H1 (cell line): Measurements from ENCODE around the gene KCNC4. TPM values are rescaled to one million over a fixed set of nuclear protein-coding genes. Genes with fewer than 3 reads are reported as not detected.

Source experiments
- CTCF ChIA-PET: fragments of 300-600 bp; sonication (Branson Sonifier 250); formaldehyde crosslinking; loops from one replicate; lab custom pipeline; 2021; ENCODE audit not compliant: partially characterized antibody; lab: Charles Lee
- POLR2A ChIA-PET: fragments of 300-600 bp; sonication (Branson Sonifier 250); formaldehyde crosslinking; loops from one replicate; lab custom pipeline; 2021; ENCODE audit warnings: inconsistent platforms; ENCODE audit not compliant: partially characterized antibody; lab: Charles Lee
- DNase-seq, 2 experiments: peaks; one replicate each; pipeline versions ENCODE4 v3.0.0 to v3.0.0-alpha.2; 2010 to 2022; ENCODE audit warnings: low spot score in 2 of 2, low read depth in 1 of 2, mixed read lengths in 1 of 2
- FAIRE-seq: peaks from 2 replicates; lab custom pipeline; 2011; peaks lifted over from hg19 to GRCh38; lab: Jason Lieb, UNC
- H2AFZ ChIP-seq: 2 replicates; pipeline ENCODE4 v1.8.1; 2012; ENCODE audit warnings: low read length, inconsistent platforms
- H2AK5ac ChIP-seq: 2 replicates; pipeline ENCODE4 v1.6.1; 2013; ENCODE audit warnings: low read depth, low read length
- H2BK120ac ChIP-seq: replicated peaks from 2 replicates; pipeline ENCODE3; 2013; ENCODE audit warnings: low read depth, low read length, inconsistent platforms
- H2BK12ac ChIP-seq: 2 replicates; pipeline ENCODE4 v1.6.1; 2013; ENCODE audit warnings: low read depth, low read length
- H2BK15ac ChIP-seq: 2 replicates; pipeline ENCODE4 v1.6.1; 2013; ENCODE audit warnings: low read length
- H2BK20ac ChIP-seq: 2 replicates; pipeline ENCODE4 v1.6.1; 2013; ENCODE audit warnings: low read length
- H2BK5ac ChIP-seq: 2 replicates; pipeline ENCODE4 v1.6.1; 2013; ENCODE audit warnings: low read depth, low read length
- H3K14ac ChIP-seq: 2 replicates; pipeline ENCODE4 v1.6.1; 2013; ENCODE audit warnings: inconsistent platforms; ENCODE audit not compliant: insufficient read length
- H3K18ac ChIP-seq: 2 replicates; pipeline ENCODE4 v1.6.1; 2013; ENCODE audit warnings: low read length; ENCODE audit errors: extremely low read depth
- H3K23ac ChIP-seq: 2 replicates; pipeline ENCODE4 v1.6.1; 2013; ENCODE audit warnings: inconsistent platforms; ENCODE audit not compliant: insufficient read length
- H3K23me2 ChIP-seq: 2 replicates; pipeline ENCODE4 v1.6.1; 2013; ENCODE audit warnings: low read depth, low read length
- H3K27ac ChIP-seq: 2 replicates; pipeline ENCODE4 v1.6.1; 2011; ENCODE audit warnings: low read depth, low read length, inconsistent platforms
- H3K27me3 ChIP-seq, 4 experiments: replicated peaks in 1 of 4; 1 replicate in 1 of 4; 2 replicates in 3 of 4; pipeline versions ENCODE4 v1.6.1 to v1.8.1; 2011 to 2013; ENCODE audit warnings: low read length in 3 of 4, mild to moderate bottlenecking in 3 of 4, inconsistent platforms in 2 of 4, mixed read lengths in 2 of 4, moderate library complexity in 1 of 4; ENCODE audit not compliant: control insufficient read depth in 3 of 4, insufficient read depth in 3 of 4; ENCODE audit errors: extremely low read depth in 1 of 4
- H3K36me3 ChIP-seq, 4 experiments: 2 replicates each; pipeline versions ENCODE4 v1.6.1 to v1.8.1; 2011 to 2013; ENCODE audit warnings: mild to moderate bottlenecking in 4 of 4, low read length in 3 of 4, moderate library complexity in 2 of 4, control low read depth in 1 of 4, inconsistent platforms in 1 of 4; ENCODE audit not compliant: insufficient read depth in 4 of 4, control insufficient read depth in 2 of 4
- H3K4ac ChIP-seq: replicated peaks from 2 replicates; pipeline ENCODE3; 2013; ENCODE audit warnings: low read length, low read depth, mixed read lengths, inconsistent platforms; ENCODE audit not compliant: insufficient read length
- H3K4me1 ChIP-seq, 4 experiments: replicated peaks in 1 of 4; 1 replicate in 1 of 4; 2 replicates in 3 of 4; pipeline versions ENCODE4 v1.6.1 to v1.8.1; 2011 to 2013; ENCODE audit warnings: low read length in 3 of 4, inconsistent platforms in 2 of 4, mixed read lengths in 1 of 4; ENCODE audit not compliant: insufficient read depth in 4 of 4, control insufficient read depth in 3 of 4
- H3K4me2 ChIP-seq, 2 experiments: 2 replicates each; pipeline versions ENCODE4 v1.6.1 to v1.8.1; 2011 to 2013; ENCODE audit warnings: low read depth in 2 of 2, low read length in 2 of 2, control low read depth in 1 of 2, inconsistent platforms in 1 of 2, mild to moderate bottlenecking in 1 of 2; ENCODE audit not compliant: insufficient read depth in 1 of 2
- H3K4me3 ChIP-seq, 4 experiments: fragments of 200-600, 300-600 bp in 1 of 4; sonication (generic), shearing (Covaris generic), sonication (Bioruptor Twin) in 1 of 4; 2 replicates each; pipeline versions ENCODE4 v1.5.1 to v1.8.1; 2011 to 2016; ENCODE audit warnings: low read length in 4 of 4, low read depth in 3 of 4, control low read depth in 2 of 4, inconsistent platforms in 2 of 4, mild to moderate bottlenecking in 2 of 4, mixed read lengths in 1 of 4, moderate library complexity in 1 of 4; ENCODE audit not compliant: insufficient read depth in 2 of 4; ENCODE audit errors: extremely low read depth in 1 of 4
- H3K56ac ChIP-seq: replicated peaks from 2 replicates; pipeline ENCODE3; 2013; ENCODE audit warnings: low read depth, mild to moderate bottlenecking, mixed read lengths, low read length, inconsistent platforms; ENCODE audit not compliant: insufficient read length
- H3K79me1 ChIP-seq: 2 replicates; pipeline ENCODE4 v1.6.1; 2013; ENCODE audit warnings: low read depth, low read length, control low read depth
- H3K79me2 ChIP-seq, 2 experiments: 2 replicates each; pipeline versions ENCODE4 v1.6.1 to v1.8.1; 2012 to 2013; ENCODE audit warnings: low read length in 2 of 2, mild to moderate bottlenecking in 2 of 2, inconsistent platforms in 1 of 2; ENCODE audit not compliant: insufficient read depth in 2 of 2, control insufficient read depth in 1 of 2
- H3K9ac ChIP-seq, 4 experiments: replicated peaks in 1 of 4; 1 replicate in 1 of 4; 2 replicates in 3 of 4; pipeline versions ENCODE4 v1.6.1 to v1.8.1; 2011 to 2013; ENCODE audit warnings: low read depth in 3 of 4, low read length in 3 of 4, control low read depth in 2 of 4, mild to moderate bottlenecking in 2 of 4, moderate library complexity in 2 of 4, inconsistent platforms in 1 of 4; ENCODE audit errors: extremely low read depth in 1 of 4
- H3K9me3 ChIP-seq, 2 experiments: 2 replicates each; pipeline versions ENCODE4 v1.6.1 to v1.8.1; 2012 to 2013; ENCODE audit warnings: mild to moderate bottlenecking in 2 of 2, moderate library complexity in 2 of 2, control low read depth in 1 of 2, inconsistent platforms in 1 of 2, low read depth in 1 of 2, low read length in 1 of 2, mixed read lengths in 1 of 2; ENCODE audit not compliant: insufficient read depth in 2 of 2
- H4K20me1 ChIP-seq, 2 experiments: replicated peaks in 1 of 2; 2 replicates each; pipeline versions ENCODE3 to v1.8.1; 2011 to 2013; ENCODE audit warnings: inconsistent platforms in 2 of 2, low read length in 2 of 2, mild to moderate bottlenecking in 1 of 2; ENCODE audit not compliant: insufficient read depth in 2 of 2, control insufficient read depth in 1 of 2
- H4K5ac ChIP-seq: 2 replicates; pipeline ENCODE4 v1.6.1; 2013; ENCODE audit warnings: low read length, low read depth, mixed read lengths, inconsistent platforms; ENCODE audit not compliant: insufficient read length
- H4K8ac ChIP-seq: 2 replicates; pipeline ENCODE4 v1.8.0; 2013; ENCODE audit warnings: mild to moderate bottlenecking, moderate library complexity, low read length, inconsistent platforms; ENCODE audit not compliant: insufficient read depth; ENCODE audit errors: extremely low read depth
- H4K91ac ChIP-seq: replicated peaks from 2 replicates; pipeline ENCODE3; 2013; ENCODE audit warnings: low read length, mixed read lengths, inconsistent platforms; ENCODE audit not compliant: insufficient read length
- CEBPB ChIP-seq: IDR thresholded peaks from 2 replicates; pipeline ENCODE4 v1.6.1; 2012; ENCODE audit warnings: low read depth, low read length
- FOSL1 ChIP-seq: IDR thresholded peaks from 2 replicates; pipeline ENCODE4 v1.6.1; 2011; ENCODE audit warnings: mild to moderate bottlenecking, low read depth, low read length, moderate library complexity; ENCODE audit not compliant: insufficient read depth
- HDAC2 ChIP-seq, 2 experiments: fragments of 300-600 bp in 1 of 2; sonication (generic) in 1 of 2; IDR thresholded peaks; 2 replicates each; pipeline ENCODE4 v1.6.1; 2011 to 2012; ENCODE audit warnings: low read depth in 2 of 2, low read length in 2 of 2, mild to moderate bottlenecking in 2 of 2, moderate library complexity in 2 of 2, borderline replicate concordance in 1 of 2, inconsistent platforms in 1 of 2
- RBBP5 ChIP-seq: IDR thresholded peaks from 2 replicates; pipeline ENCODE4 v1.7.1; 2012; ENCODE audit warnings: low read depth, mild to moderate bottlenecking, inconsistent platforms, low read length, moderate library complexity, borderline replicate concordance
- RNF2 ChIP-seq: fragments of 200-900, 300-1000 bp; sonication (generic); IDR thresholded peaks from 2 replicates; pipeline ENCODE4 v1.7.1; 2016; ENCODE audit warnings: borderline replicate concordance, low read depth, mild to moderate bottlenecking, antibody characterized with exemption, low read length; ENCODE audit not compliant: poor library complexity, severe bottlenecking; ENCODE audit errors: missing control alignments
- RXRA ChIP-seq: IDR thresholded peaks from 2 replicates; pipeline ENCODE4 v1.6.1; 2011; ENCODE audit warnings: low read depth, mild to moderate bottlenecking, low read length, moderate library complexity; ENCODE audit not compliant: insufficient read depth
- TAF7 ChIP-seq: optimal IDR thresholded peaks from 2 replicates; pipeline ENCODE3; 2011; ENCODE audit warnings: low read depth, mild to moderate bottlenecking, inconsistent platforms, low read length, moderate library complexity, borderline replicate concordance
- TEAD4 ChIP-seq: IDR thresholded peaks from 2 replicates; pipeline ENCODE4 v1.6.1; 2012; ENCODE audit warnings: low read depth, low read length, inconsistent platforms, mixed read lengths
- WGBS, 2 experiments: shearing (Covaris generic) in 1 of 2; methylation state at CpG; one replicate each; pipeline versions ENCODE4 v1.1.6 to v1.1.7; 2013 to 2015; ENCODE audit warnings: low lambda C conversion rate in 2 of 2, mixed read lengths in 2 of 2, inconsistent platforms in 1 of 2, low coverage in 1 of 2, missing lambda C conversion rate in 1 of 2; ENCODE audit not compliant: insufficient replicate concordance in 2 of 2, insufficient coverage in 1 of 2, insufficient read length in 1 of 2; ENCODE audit errors: extremely low coverage in 1 of 2, missing lambda C conversion rate in 1 of 2; 5-methylcytosine and 5-hydroxymethylcytosine counted together
- polyA plus RNA-seq, 7 experiments: library from polyadenylated mRNA; depleted of rRNA in 3 of 7; stranded (reverse) in 5 of 7; unstranded in 2 of 7; fragments of >200 nt in 5 of 7; fragments of 200-250 nt in 2 of 7; gene quantifications; 1 replicate in 5 of 7; 2 replicates in 1 of 7; 4 replicates in 1 of 7; pipeline versions ENCODE4 v1.2.1 to v1.2.3, GENCODE V29; 2011 to 2013; ENCODE audit warnings: missing spikeins in 2 of 7, mixed read lengths in 2 of 7
- total RNA-seq: library from RNA; stranded (reverse); fragmentation: NEBNext Ultra II Directional; extraction: Animal tissue kit (Norgen Biotek cat#: 25700); gene quantifications from 2 replicates; pipeline ENCODE4 v1.2.1, GENCODE V29; 2021

The KCNC4 gene
- total and polyA plus RNA-seq, 2 of the 8 experiments (the other 6 are each of a cell fraction or from before 2014, with no cell fraction given), result 8.1 to 11.2 TPM

GRCh38 chr1:110189181-110189580, 20.9 kb upstream of the KCNC4 start:
- CTCF ChIA-PET, result interaction anchor here (0.9 to 4.7 kb wide), 4 partner anchors 14 to 306 kb away, joined by 3 to 30 read pairs (median 8); no protein-coding TSS in a partner anchor
- Histone ChIP-seq H3K18ac (no peak overlapping the region), H3K4me1 (peaks cover 0 to 2% (median 0%) of the 10 kb centered on the region in 4 experiments; a peak in 1 of 7 replicates), H2BK120ac (no peak overlapping the region), H4K5ac (no peak overlapping the region), H3K23ac (no peak overlapping the region), H2BK5ac (no peak overlapping the region), H4K8ac (no peak overlapping the region), H3K23me2 (no peaks in the 10 kb centered on the region), H3K27ac (no peak overlapping the region), H3K4me2 (no peak overlapping the region), H2BK20ac (no peak overlapping the region), H3K27me3 (no peaks in the 10 kb centered on the region), H3K9me3 (no peaks in the 10 kb centered on the region), H3K79me2 (no peaks in the 10 kb centered on the region), H4K91ac (no peak overlapping the region), H4K20me1 (no peaks in the 10 kb centered on the region), H2AK5ac (no peak overlapping the region), H3K56ac (no peak overlapping the region), H3K4me3 (no peak overlapping the region), H3K9ac (no peak overlapping the region), H3K4ac (no peak overlapping the region), H3K14ac (no peak overlapping the region), H2BK12ac (no peak overlapping the region), H3K79me1 (no peaks in the 10 kb centered on the region), H2BK15ac (no peak overlapping the region), H2AFZ (no peak overlapping the region), H3K36me3 (no peaks in the 10 kb centered on the region)
- FAIRE-seq (no peak), DNase-seq (no peak)
- WGBS, 2 experiments, result 86% methylated on average over 6 of the region's 6 CpGs; no CpG with 5 or more reads in 1 of the 2 experiments
- POLR2A ChIA-PET, result interaction anchor here (0.9 to 1.6 kb wide), 2 partner anchors 9 to 12 kb away, joined by 3 read pairs; no protein-coding TSS in a partner anchor
- TF ChIP-seq CEBPB (no peak), TAF7 (no peak), RNF2 (no peak), RXRA (no peak), TEAD4 (no peak), HDAC2 (IDR thresholded peaks at IDR 0.05; ENCODE audit: borderline replicate concordance in 1 of 2, low read depth in 2 of 2, low read length in 2 of 2) (no peak), RBBP5 (no peak), FOSL1 (no peak)
